Ecto neural progenitor cell (in vitro differentiated cells): Measurements from ENCODE around the gene SAMD14.

ENCODE experiments used
- DNase-seq: peaks from one replicate; pipeline ENCODE4 v3.0.0-alpha.2; 2018; ENCODE audit warnings: low spot score

Gene SAMD14

GRCh38 chr17:50095626-50096037 is 34.3 kb downstream of the SAMD14 start:
- DNase-seq = no peak

GRCh38 chr17:50094753-50095619 is 35.0 kb downstream of the SAMD14 start, which contains the start of gene PDK2:
PDK2 (plus strand) TSS chr17:50095351; CDS start chr17:50095436, 85 bp downstream.
- DNase-seq = peak; percentile 99

- peak; percentile 97 for DNase-seq
Observed at GRCh38 chr17:50094243-50094752, 35.7 kb downstream of the SAMD14 start.

GRCh38 chr17:50093807-50094206 is 36.2 kb downstream of the SAMD14 start:
- no peak for DNase-seq

- no peak for DNase-seq
Observed at GRCh38 chr17:50093246-50093645, 36.7 kb downstream of the SAMD14 start.

GRCh38 chr17:50091918-50092285 is 38.1 kb downstream of the SAMD14 start:
- no peak for DNase-seq

- DNase-seq = no peak
Observed at GRCh38 chr17:50090971-50091917, 38.7 kb downstream of the SAMD14 start.

GRCh38 chr17:50090071-50090470 is 39.9 kb downstream of the SAMD14 start:
- no peak for DNase-seq

- no peak for DNase-seq
Observed at GRCh38 chr17:50088952-50089825, 40.8 kb downstream of the SAMD14 start.

- DNase-seq = no peak
Observed at GRCh38 chr17:50087912-50088405, 42.0 kb downstream of the SAMD14 start.

GRCh38 chr17:50087246-50087911 is 42.6 kb downstream of the SAMD14 start:
- DNase-seq = peak; percentile 92

GRCh38 chr17:50081757-50082156 is 48.2 kb downstream of the SAMD14 start:
- DNase-seq = no peak

GRCh38 chr17:50080827-50081226 is 49.1 kb downstream of the SAMD14 start:
- DNase-seq = no peak

- no peak for DNase-seq
Observed at GRCh38 chr17:50080096-50080480, 49.9 kb downstream of the SAMD14 start.

GRCh38 chr17:50079334-50080095 is 50.4 kb downstream of the SAMD14 start:
- no peak for DNase-seq

GRCh38 chr17:50078430-50078829 is 51.5 kb downstream of the SAMD14 start:
- DNase-seq = no peak

- peak; percentile 77 for DNase-seq
Observed at GRCh38 chr17:50076591-50077235, 53.2 kb downstream of the SAMD14 start.

- DNase-seq = no peak
Observed at GRCh38 chr17:50076221-50076590, 53.8 kb downstream of the SAMD14 start.

- DNase-seq = no peak
Observed at GRCh38 chr17:50075446-50076032, 54.4 kb downstream of the SAMD14 start.
